ENCODE data around the gene TOB2.
"Not testable (repeated sequence)": the region's sequence is repeated elsewhere in the genome, so short reads cannot be mapped to it uniquely, and the experiment has no call there.

Gene TOB2

GRCh38 chr22:41425660-41426365 is 20.8 kb downstream of the TOB2 start:
- no peak for DNase-seq (ENCODE audit: low read depth)

- no peak for DNase-seq (ENCODE audit: low read depth)
Observed at GRCh38 chr22:41418717-41419116, 27.9 kb downstream of the TOB2 start.

- no peak for DNase-seq (ENCODE audit: low read depth)
Observed at GRCh38 chr22:41417622-41418390, 28.8 kb downstream of the TOB2 start.

GRCh38 chr22:41415554-41415953 is 31.0 kb downstream of the TOB2 start:
- DNase-seq (ENCODE audit: low read depth) = no peak

- no peak for DNase-seq (ENCODE audit: low read depth)
Observed at GRCh38 chr22:41411021-41411851, 35.4 kb downstream of the TOB2 start.

- DNase-seq (ENCODE audit: low read depth) = no peak
Observed at GRCh38 chr22:41410311-41410751, 36.3 kb downstream of the TOB2 start.

- no peak for DNase-seq (ENCODE audit: low read depth)
Observed at GRCh38 chr22:41408665-41409064, 37.9 kb downstream of the TOB2 start.

GRCh38 chr22:41407433-41407832 is 39.2 kb downstream of the TOB2 start:
- DNase-seq (ENCODE audit: low read depth) = no peak

GRCh38 chr22:41406410-41406809 is 40.2 kb downstream of the TOB2 start:
- no peak for DNase-seq (ENCODE audit: low read depth)

- no peak for DNase-seq (ENCODE audit: low read depth)
Observed at GRCh38 chr22:41405588-41405987, 41.0 kb downstream of the TOB2 start.

GRCh38 chr22:41403532-41404318 is 42.9 kb downstream of the TOB2 start:
- peak; percentile 81 for DNase-seq (ENCODE audit: low read depth)

GRCh38 chr22:41402851-41403250 is 43.8 kb downstream of the TOB2 start:
- not testable (repeated sequence) for DNase-seq (ENCODE audit: low read depth)

GRCh38 chr22:41401781-41402648 is 44.6 kb downstream of the TOB2 start:
- DNase-seq (ENCODE audit: low read depth) = peak; percentile 40

GRCh38 chr22:41398921-41399320 is 47.7 kb downstream of the TOB2 start:
- no peak for DNase-seq (ENCODE audit: low read depth)

GRCh38 chr22:41397143-41397811 is 49.3 kb downstream of the TOB2 start:
- DNase-seq (ENCODE audit: low read depth) = no peak

- no peak for DNase-seq (ENCODE audit: low read depth)
Observed at GRCh38 chr22:41395531-41396240, 50.9 kb downstream of the TOB2 start.

- no peak for DNase-seq (ENCODE audit: low read depth)
Observed at GRCh38 chr22:41394012-41394356, 52.6 kb downstream of the TOB2 start.

- DNase-seq (ENCODE audit: low read depth) = no peak
Observed at GRCh38 chr22:41387341-41387740, 59.3 kb downstream of the TOB2 start.

- no peak for DNase-seq (ENCODE audit: low read depth)
Observed at GRCh38 chr22:41384128-41384527, 62.5 kb downstream of the TOB2 start.
